NCI-H2227 (cell line): ENCODE measurements around the gene LRP1B.
A peak's percentile ranks its signal among the peaks of the same experiment; 100 is the strongest.
"Not testable (repeated sequence)": the region's sequence is repeated elsewhere in the genome, so short reads cannot be mapped to it uniquely, and the experiment has no call there.

Experiments used
- DNase-seq: peaks from one replicate; lab custom pipeline; 2025; ENCODE audit not compliant: unreplicated experiment; lab: John Stamatoyannopoulos, UW

The LRP1B gene

GRCh38 chr2:140416577-140416976 lies 1714.2 kb downstream of the LRP1B start:
- no peak for DNase-seq

DNA sequence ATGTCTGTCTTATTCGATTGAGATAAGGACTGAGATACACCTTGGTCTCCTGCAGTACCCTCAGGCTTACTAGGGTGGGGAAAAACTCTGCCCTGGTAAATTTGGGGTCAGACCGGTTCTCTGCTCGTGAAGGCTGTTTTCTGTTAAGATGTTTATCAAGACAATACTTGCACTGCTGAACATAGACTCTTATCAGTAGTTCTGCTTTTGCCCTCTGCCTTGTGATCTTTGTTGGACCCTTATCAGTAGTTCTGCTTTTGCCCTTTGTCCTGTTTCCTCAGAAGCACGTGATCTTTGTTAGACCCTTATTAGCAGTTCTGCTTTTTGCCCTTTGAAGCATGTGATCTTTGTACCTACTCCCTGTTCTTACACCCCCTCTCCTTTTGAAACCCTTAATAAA lies 1715.8 kb downstream of the LRP1B start:
- not testable (repeated sequence) for DNase-seq

GRCh38 chr2:140410695-140411094 lies 1720.1 kb downstream of the LRP1B start:
- DNase-seq, result no peak

GRCh38 chr2:140401056-140401455 lies 1729.8 kb downstream of the LRP1B start:
- no peak for DNase-seq

DNA sequence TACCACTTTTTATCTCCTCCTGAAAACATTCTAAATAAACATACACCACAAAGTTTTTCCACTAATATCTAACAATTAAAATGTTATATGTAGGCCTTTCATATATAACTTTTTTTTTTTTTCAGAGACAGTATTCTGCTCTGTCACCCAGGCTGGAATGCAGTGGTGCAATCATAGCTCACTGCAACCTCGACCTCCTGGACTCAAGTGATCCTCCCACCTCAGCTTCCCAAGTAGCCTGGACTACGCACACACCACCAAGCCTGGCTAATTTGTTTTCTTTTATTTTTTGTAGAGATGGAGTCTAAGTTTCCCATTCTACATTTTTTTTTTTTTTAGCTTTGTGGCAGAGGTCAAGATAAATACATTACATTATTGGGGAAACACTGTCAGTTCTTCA lies 1738.0 kb downstream of the LRP1B start:
- DNase-seq, result no peak

DNA sequence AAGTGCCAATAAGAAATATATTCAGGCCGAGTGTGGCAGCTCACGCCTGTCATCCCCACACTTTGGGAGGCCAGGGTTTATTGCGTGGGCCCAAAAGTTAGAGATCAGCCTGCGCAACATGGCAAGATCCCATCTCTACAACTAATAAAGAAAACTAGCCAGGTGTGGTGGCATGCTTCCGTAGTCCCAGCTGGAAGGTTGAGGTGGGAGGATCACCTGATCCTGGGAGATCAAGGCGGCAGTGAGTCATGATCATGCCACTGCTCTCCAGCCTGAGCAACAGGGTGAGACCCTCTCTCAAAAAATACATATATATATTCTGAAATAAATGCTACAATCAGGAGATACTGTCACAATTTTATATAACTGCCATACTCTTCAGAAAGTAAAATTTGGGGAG lies 1745.9 kb downstream of the LRP1B start:
- no peak for DNase-seq

DNA sequence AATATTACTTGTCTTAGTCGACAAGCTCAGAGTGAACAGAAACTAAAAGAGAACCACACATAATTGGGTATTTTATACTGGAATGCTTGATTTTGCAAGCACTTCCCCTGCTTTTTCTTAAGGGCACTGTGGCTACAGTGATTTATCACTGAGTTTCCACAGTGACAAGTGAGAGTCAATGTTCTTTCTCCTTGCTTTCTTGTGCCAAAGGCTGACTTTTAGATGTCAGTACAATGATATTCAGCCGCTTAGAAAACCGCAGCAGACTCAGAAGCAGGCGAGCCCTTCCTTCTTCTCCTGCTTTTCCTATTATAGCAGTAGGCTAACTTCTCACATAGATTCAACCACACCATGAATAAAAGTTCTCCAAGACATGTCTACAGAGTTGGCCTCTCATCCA lies 1747.0 kb downstream of the LRP1B start:
- DNase-seq, result no peak

DNA sequence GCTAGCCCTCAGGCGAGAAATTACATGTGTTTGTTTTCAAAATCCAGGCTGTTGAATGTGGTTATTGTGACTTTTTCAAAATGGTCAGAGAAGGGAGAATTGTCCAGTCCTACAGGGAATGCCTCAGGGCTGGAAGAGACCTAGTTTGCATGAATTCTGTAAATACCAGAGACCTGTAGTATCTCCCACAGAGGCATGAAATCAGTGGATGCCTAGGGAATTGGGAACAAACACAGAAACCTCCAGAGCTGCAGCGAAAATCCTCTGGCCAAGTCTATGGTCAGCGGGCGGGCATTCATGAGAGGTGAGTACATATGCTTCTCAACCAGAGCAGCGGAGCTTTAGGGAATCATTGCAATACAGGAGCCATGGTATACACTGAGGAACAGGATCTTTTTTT lies 1754.1 kb downstream of the LRP1B start:
- no peak for DNase-seq

DNA sequence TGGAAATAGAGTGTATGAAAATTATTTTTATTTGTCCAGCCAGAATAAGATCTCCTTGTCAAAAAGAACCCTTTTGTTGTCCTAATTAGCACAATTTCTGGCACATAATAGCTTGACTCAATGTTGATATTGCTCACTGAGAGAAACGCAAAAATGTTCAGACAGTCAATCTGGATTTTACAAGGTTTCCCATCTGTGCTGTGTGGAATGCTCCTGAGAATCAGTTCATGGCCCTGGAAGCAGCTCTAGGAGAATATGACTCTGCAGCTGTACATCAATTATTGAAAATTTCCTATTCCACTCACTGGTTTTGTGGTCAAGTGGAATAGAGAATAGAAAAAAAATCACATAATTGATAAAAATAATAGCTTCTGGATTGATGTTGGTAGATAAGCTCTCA lies 1767.7 kb downstream of the LRP1B start:
- DNase-seq, result no peak

DNA sequence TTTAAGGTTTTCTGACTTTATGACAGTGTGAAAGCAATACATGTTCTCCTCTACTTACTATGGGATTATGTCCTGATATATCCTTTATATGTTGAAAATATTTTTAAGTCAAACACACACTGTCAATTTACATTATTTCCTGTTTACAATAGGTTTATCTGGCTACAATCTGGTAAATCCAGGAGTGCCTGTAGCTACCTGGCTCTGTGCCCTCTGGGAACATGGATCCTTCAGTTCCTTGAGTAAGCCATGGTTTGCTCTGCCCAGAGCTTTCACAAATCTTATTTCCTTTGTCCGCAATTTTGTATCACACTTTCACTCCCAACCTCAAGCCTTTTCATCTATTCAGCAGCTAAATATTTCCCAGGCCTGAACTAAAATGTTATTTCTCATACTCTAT lies 1768.5 kb downstream of the LRP1B start:
- no peak for DNase-seq

DNA sequence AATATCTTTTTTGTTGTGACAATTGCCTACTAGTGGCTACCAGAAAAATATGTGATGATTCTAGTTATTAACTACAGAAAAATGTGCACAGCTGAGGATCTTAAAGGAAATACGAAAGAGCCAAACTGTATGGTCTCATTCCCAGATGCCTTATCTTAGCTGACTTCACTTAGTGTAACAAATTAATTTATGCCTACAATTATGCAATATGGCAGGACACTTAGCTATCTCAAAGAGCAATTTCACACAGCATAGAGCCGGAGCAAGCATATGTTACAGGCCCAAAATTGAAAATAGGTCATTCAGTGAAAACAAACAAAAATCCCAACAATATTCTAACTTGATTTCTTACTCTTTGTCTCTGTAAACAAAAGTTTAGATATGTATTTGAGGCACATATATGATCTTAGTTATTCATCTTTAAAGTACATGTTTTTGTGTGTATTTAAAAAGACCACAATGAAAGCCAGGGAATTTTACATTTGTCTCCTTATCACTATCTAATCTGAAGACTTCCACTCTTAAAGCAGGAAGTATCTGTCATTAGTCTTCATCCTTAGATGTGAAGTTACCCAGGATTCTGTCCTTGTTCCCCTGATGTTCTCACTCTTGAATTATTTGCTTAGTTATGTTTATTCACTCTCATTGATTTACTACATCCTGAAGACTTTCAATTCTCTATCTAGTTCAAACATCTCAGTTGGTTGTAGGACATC lies 1771.6 kb downstream of the LRP1B start:
- DNase-seq, result no peak

DNA sequence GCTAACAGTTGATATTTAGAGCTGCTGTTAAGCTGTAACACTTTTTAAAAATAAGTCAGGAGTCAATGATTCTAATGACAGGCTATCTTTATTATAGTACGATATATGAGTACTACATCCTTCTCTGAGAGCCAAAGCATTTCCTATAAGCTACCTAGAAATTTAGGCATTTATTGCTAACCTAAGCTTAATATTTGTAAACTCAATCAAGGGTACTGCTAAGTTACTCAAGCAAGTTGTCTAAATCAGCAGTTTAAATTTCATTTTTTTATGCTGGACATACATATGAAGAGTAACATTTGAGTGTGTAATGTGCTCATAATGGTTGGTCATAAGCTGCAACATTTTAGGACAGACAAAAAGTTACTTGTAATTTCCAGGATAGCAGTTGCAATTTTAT lies 1774.1 kb downstream of the LRP1B start:
- DNase-seq, result no peak

- no peak for DNase-seq
These were observed 1775.2 kb downstream of the LRP1B start for GRCh38 chr2:140355511-140356090.

- no peak for DNase-seq
These were observed 1776.3 kb downstream of the LRP1B start for GRCh38 chr2:140354544-140354943.

GRCh38 chr2:140353541-140353940 lies 1777.3 kb downstream of the LRP1B start:
- no peak for DNase-seq

DNA sequence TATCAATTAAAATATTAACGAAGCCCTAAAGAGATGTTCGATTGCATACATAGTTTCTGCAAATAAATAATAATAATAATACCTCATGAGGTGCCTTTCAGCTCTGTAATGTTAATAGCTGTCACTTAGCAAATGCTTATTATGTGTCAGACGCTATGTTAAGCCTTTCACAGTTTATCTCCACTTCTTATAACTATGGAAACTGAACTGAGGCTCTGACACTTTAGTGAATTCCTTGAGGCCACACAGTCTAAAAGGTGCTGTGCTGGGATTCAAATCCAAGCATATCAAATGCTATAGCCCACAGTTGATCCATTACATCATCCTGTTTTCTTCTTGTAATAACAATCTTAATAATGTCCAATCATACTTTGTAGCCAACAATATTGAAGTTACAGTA lies 1779.1 kb downstream of the LRP1B start:
- no peak for DNase-seq

DNA sequence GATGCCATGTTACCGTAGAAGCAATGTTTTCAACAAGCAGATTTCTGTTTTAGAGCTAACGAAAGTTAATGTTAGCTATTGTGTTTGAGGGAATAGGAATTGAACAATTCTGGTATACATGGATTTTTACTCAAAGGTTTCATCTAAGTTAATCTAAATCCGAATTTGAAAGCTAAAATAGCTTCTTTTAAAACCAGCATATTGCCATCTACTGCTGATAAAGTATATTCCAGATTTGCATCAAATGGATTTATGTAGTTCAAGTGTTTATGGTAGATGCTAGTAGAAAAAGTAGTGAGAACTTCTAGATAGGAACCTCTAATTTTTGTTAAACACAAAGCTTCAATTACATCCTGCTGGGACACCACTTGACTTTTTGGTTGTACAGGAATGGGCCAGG lies 1781.1 kb downstream of the LRP1B start:
- DNase-seq, result peak; percentile 14

DNA sequence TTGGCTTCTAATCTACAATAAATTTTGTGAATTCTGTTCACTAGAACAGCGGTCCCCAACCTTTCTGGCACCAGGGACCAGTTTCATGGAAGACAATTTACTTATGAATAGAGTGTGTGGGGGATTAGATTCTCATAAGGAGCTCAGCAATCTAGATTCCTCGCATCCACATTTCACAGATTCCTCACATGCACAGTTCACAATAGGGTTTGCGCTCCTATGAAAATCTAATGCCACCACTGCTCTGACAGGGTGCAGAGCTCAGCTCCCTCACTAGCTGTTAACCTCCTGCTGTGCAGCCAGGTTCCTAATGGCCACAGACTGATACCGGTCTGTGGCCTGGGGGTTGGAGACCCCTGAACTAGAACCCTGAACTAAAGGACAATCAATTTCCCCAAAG lies 1782.0 kb downstream of the LRP1B start:
- no peak for DNase-seq

GRCh38 chr2:140344838-140345237 lies 1786.0 kb downstream of the LRP1B start:
- no peak for DNase-seq

GRCh38 chr2:140344266-140344665 lies 1786.5 kb downstream of the LRP1B start:
- DNase-seq, result not testable (repeated sequence)

DNA sequence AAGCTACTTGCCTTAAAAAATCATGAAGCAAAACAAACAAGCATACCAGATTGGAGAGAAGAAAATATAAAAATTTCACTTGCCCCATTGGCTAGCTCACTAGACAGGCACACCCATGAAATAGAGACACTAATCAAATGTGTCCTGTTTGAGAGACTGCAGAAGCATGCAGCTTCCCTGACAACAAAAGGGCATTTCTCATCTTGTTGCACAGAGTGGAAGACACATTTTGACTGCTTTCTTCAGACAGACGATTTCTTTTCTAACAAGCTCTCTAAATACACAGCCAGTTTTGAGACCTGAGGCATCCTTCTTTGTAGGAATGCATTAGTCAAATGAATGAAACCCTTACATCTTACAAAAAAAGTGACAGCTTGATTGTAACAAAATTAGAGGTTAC lies 1792.0 kb downstream of the LRP1B start:
- DNase-seq, result peak; percentile 44

DNA sequence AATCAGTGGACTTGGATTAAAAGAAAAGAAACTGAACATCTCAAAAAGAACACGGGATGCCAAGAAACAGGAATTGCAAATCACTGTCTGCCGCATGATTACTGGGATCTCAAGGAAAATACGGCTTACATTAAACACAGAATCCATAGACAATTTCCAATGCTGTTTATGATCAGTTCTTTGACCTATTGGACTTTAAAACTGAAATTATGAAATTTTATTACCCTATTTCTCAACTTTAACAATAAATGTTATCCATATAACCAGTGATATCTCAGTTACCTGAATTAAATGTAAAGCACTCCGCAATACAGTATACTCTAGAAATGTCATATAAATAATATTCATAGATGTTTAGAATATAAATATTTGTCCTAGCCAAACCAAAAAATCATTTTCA lies 1793.8 kb downstream of the LRP1B start:
- DNase-seq, result no peak

GRCh38 chr2:140316345-140316744 lies 1814.5 kb downstream of the LRP1B start:
- DNase-seq, result no peak
